ENCODE data around the gene DIS3L2. TPM values are rescaled to one million over a fixed set of nuclear protein-coding genes. Genes with fewer than 3 reads are reported as not detected.

The DIS3L2 gene
- total and polyA plus RNA-seq, 2 experiments from 2014 or later: 15.2 to 25.3 TPM

- Histone ChIP-seq H3K9me2 (ENCODE audit: insufficient read depth) (no peaks in the 10 kb centered on the region), H3K4me2 (no peak overlapping the region), H2AFZ (no peak overlapping the region), H3K27ac (ENCODE audit: low read depth) (no peak overlapping the region), H3K4me1 (ENCODE audit: insufficient read depth) (peaks cover 12% of the 10 kb centered on the region; the same call in 1 of the 2 replicates), H4K20me1 (replicated peaks; ENCODE audit: insufficient read depth) (0 out of 2 replicates have a peak, but pooled peaks cover 3% of the 10 kb centered on the region), H3K4me3 (no peak overlapping the region), H3K36me3 (ENCODE audit: insufficient read depth) (no peaks in the 10 kb centered on the region), H3K27me3 (ENCODE audit: insufficient read depth) (no peaks in the 10 kb centered on the region), H3K79me2 (replicated peaks; ENCODE audit: insufficient read depth) (peaks cover 16% of the 10 kb centered on the region), H3F3A (replicated peaks; ENCODE audit: low read depth) (no peaks in the 10 kb centered on the region)
- peaks cover 10% of the 10 kb centered on the region; the same call in 2 of the 3 replicates for H3K4me1 Mint-ChIP-seq
- peaks cover 2% of the 10 kb centered on the region for H3K27me3 Mint-ChIP-seq (ENCODE audit: insufficient read depth, low read depth, poor library complexity)
- no peak overlapping the region for H3K27ac Mint-ChIP-seq
- no peaks in the 10 kb centered on the region for H3K9me3 Mint-ChIP-seq
- DNase-seq (ENCODE audit: low spot score): no peak
- TF ChIP-seq STAT1 (IDR thresholded peaks at IDR 0.05; ENCODE audit: unreplicated experiment) (no peak), POLR2AphosphoS5 (IDR thresholded peaks at IDR 0.05; ENCODE audit: low read depth) (no peak), NANOG (IDR thresholded peaks at IDR 0.05; ENCODE audit: borderline replicate concordance) (no peak), JUNB (IDR thresholded peaks at IDR 0.05; ENCODE audit: unreplicated experiment) (no peak), EZH2phosphoT487 (IDR thresholded peaks at IDR 0.05; ENCODE audit: unreplicated experiment) (no peak), ZNF114 (CRISPR knock-in tag; IDR thresholded peaks at IDR 0.05) (no peak), CREB1 (CRISPR knock-in tag; IDR thresholded peaks at IDR 0.05; ENCODE audit: low read depth) (no peak), ZNF331 (CRISPR knock-in tag; IDR thresholded peaks at IDR 0.05; ENCODE audit: low read depth) (no peak), ETS1 (IDR thresholded peaks at IDR 0.05) (no peak), EZH2 (IDR thresholded peaks at IDR 0.05; ENCODE audit: low read depth, unreplicated experiment) (no peak)
- TF ChIP-seq, protein P1, sequence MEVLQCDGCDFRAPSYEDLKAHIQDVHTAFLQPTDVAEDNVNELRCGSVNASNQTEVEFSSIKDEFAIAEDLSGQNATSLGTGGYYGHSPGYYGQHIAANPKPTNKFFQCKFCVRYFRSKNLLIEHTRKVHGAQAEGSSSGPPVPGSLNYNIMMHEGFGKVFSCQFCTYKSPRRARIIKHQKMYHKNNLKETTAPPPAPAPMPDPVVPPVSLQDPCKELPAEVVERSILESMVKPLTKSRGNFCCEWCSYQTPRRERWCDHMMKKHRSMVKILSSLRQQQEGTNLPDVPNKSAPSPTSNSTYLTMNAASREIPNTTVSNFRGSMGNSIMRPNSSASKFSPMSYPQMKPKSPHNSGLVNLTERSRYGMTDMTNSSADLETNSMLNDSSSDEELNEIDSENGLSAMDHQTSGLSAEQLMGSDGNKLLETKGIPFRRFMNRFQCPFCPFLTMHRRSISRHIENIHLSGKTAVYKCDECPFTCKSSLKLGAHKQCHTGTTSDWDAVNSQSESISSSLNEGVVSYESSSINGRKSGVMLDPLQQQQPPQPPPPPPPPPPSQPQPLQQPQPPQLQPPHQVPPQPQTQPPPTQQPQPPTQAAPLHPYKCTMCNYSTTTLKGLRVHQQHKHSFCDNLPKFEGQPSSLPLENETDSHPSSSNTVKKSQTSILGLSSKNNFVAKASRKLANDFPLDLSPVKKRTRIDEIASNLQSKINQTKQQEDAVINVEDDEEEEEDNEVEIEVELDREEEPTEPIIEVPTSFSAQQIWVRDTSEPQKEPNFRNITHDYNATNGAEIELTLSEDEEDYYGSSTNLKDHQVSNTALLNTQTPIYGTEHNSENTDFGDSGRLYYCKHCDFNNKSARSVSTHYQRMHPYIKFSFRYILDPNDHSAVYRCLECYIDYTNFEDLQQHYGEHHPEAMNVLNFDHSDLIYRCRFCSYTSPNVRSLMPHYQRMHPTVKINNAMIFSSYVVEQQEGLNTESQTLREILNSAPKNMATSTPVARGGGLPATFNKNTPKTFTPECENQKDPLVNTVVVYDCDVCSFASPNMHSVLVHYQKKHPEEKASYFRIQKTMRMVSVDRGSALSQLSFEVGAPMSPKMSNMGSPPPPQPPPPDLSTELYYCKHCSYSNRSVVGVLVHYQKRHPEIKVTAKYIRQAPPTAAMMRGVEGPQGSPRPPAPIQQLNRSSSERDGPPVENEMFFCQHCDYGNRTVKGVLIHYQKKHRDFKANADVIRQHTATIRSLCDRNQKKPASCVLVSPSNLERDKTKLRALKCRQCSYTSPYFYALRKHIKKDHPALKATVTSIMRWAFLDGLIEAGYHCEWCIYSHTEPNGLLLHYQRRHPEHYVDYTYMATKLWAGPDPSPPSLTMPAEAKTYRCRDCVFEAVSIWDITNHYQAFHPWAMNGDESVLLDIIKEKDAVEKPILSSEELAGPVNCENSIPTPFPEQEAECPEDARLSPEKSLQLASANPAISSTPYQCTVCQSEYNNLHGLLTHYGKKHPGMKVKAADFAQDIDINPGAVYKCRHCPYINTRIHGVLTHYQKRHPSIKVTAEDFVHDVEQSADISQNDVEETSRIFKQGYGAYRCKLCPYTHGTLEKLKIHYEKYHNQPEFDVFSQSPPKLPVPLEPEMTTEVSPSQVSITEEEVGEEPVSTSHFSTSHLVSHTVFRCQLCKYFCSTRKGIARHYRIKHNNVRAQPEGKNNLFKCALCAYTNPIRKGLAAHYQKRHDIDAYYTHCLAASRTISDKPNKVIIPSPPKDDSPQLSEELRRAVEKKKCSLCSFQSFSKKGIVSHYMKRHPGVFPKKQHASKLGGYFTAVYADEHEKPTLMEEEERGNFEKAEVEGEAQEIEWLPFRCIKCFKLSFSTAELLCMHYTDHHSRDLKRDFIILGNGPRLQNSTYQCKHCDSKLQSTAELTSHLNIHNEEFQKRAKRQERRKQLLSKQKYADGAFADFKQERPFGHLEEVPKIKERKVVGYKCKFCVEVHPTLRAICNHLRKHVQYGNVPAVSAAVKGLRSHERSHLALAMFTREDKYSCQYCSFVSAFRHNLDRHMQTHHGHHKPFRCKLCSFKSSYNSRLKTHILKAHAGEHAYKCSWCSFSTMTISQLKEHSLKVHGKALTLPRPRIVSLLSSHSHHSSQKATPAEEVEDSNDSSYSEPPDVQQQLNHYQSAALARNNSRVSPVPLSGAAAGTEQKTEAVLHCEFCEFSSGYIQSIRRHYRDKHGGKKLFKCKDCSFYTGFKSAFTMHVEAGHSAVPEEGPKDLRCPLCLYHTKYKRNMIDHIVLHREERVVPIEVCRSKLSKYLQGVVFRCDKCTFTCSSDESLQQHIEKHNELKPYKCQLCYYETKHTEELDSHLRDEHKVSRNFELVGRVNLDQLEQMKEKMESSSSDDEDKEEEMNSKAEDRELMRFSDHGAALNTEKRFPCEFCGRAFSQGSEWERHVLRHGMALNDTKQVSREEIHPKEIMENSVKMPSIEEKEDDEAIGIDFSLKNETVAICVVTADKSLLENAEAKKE (CRISPR knock-in tag; IDR thresholded peaks at IDR 0.05): no peak
- H3K4me3 Mint-ChIP-seq: no peak overlapping the region
- peaks cover 4% of the 10 kb centered on the region; the same call in 1 of the 3 replicates for H3K36me3 Mint-ChIP-seq (ENCODE audit: low read depth)
- ATAC-seq: no peak
Measured at GRCh38 chr2:231975001-231975400, 13.5 kb downstream of the DIS3L2 start.
